NCI-H2171 (cell line): ENCODE results near the gene FAR1.

Experiments used
- DNase-seq: peaks from one replicate; lab custom pipeline; 2025; lab: John Stamatoyannopoulos, UW

Gene FAR1

DNA sequence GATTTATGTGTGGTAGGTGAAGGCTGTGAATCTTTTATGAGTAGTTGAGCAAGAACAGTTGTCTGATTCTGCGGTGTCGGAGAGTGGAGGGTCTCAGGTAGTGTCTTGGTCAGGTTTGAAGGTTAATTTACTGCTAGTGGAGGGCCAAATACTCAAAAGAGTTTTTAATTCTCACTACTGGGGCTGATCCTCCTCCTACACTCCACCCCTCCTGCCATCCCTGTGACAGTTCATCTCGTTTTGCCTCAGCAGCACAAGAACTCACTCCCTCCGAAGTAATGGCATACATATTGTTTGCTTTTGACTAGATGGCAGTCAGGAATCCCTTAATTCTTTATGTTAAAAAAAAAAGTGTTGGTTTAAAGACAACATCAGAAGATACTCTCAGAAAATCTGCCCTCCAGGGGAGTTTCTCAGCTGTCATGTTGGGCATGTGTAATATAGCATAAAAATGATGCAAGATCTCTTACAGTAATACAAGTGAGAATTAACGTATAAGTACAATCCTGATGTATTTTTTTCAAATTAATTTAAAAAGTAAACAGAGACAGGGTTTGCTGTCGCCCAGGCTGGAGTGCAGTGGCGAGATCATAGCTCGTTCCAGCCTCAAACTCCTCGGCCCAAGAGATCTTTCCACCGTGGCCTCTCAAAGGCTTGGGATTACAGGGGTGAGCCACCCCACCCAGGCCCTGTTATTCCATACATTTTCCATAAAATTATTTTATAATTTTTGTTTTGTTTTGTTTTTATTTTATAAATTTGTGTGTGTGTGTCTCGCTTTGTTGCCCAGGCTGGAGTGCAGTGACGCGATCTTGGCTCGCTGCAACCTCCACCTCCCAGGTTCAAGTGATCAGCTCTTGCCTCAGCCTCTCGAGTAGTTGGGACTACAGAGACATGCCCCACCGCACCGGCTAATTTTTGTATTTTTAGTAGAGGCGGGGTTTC is 1.3 kb downstream of the FAR1 start:
- no peak for DNase-seq

DNA sequence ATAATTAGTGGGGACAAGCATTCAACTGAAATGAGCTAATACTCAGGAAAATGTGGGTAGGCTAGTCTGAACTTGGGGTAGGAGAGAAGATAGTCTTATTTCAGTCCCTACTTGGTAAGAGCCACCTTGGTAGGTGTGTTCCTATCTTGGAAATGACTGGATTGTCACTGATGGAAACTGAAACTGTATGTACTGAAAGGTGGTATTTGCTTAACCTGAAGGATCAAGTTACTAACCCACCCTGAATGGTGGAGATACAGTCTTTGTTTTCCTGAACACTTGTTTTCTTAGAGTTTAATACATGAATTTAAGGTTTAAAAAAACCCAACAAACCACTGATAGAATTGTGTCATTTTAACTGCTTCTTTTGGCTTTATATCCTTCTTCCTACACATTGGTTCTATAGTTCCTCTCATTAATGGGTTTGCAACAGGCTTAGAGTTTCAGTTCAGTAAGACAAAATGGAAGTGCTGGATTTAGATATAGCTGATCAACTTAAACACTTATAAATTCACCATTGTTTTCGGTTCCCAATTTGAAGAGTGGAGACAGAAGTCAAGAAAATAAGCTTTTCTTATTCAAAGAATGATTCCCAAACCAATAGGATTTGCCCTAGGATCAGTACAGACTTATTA is 4.2 kb downstream of the FAR1 start:
- DNase-seq: no peak

DNA sequence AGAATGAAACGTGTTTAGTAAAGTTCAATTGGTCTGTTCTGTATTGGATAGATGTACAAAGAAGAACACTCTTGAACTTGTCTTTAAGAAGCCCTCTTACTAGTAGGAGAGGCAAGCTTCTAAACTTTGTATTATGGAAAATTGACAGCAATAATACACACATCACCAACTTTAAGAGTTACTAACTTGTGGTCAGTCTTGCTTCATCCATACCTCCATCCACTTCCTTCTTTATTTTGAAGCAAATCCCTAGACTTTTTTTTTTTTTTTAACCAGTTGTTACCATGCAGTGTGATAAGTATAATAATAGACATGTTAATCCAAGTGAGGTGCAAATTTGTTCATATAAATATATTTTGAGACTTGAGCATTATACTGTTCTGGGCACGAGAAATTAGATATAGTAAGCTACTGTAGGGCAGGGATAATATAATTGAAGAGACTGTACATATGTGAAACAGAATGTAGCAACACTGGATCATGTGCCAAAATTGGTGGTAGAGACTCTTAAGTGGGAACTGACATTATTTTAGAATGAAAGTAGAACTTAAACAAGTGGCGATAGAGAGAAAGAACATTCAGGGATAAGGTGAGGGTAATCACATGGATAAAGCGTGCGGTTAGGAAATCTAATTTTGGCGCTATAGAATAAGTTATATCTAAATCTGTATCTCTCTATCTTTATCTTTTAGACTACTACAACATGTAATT is 6.5 kb downstream of the FAR1 start:
- no peak for DNase-seq

DNA sequence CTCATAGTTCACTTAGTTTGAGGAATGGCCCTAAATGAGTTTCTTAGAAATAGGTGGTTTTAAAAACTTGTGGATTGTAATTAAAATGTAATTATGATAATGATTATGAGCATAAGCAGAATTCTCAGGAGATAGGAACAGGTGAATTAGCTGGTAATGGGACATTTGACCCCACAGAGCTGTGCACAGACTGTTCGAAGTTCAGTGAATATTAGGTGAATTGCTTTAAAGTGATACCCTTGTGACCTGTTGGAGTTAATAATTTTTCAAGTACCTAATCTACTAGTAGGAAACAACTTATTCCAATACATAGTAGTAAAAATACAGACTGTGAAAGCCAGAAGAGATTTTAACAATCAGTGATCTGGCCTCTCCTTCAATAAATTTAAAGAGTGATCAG is 8.1 kb downstream of the FAR1 start:
- no peak for DNase-seq

DNA sequence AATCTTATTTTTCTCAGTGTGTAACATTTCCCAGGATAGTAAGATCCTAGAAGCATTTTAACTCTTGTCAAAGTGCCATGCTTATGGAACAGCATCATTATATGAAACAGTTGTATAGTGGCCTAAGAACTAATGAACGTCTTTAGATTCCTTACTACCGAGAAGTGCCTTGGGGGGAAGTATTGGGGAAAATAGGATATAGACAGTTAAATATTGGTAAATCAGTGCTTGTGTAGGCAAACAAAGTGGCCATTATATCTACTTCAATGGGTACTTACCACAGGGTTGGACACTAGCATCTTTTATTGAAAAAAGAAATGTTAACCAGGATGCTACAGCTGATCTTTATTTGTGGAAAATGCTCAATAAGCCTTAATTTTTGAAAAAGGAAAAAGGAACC is 11.3 kb downstream of the FAR1 start:
- DNase-seq: no peak

DNA sequence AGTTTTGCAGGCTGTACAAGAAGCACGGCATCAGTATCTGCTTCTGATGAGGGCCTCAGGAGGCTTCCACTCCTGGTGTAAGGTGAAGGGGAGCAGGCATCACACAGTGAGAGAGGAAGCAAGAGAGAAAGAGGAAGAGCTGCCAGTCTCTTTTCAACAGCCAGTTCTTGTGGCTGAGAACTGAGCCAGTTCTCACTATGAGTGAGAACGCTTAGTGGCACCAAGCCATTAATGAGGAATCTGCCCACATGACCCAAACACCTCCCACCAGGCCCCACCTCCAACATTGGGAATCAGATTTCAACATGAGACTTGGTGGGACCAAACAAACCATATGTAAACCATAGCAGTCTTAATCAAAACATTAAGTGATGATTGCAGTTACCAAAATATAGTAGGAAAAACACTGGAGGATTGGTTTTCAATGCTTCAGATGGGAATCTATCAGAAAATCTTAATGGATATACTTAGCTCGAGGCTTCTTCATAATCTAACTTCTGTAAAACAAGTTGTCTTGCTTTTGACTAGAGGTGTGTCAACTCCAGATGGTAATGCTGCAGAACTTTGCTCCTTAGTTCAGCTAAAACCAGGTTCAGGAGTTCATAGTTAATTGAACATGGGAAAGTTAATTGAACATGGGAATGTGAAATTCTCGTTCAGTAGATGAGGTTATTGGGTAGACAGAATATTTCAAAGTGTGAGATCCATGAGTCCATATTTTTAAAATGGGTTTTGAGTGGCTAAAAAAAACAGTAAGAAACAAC is 12.2 kb downstream of the FAR1 start:
- no peak for DNase-seq

DNA sequence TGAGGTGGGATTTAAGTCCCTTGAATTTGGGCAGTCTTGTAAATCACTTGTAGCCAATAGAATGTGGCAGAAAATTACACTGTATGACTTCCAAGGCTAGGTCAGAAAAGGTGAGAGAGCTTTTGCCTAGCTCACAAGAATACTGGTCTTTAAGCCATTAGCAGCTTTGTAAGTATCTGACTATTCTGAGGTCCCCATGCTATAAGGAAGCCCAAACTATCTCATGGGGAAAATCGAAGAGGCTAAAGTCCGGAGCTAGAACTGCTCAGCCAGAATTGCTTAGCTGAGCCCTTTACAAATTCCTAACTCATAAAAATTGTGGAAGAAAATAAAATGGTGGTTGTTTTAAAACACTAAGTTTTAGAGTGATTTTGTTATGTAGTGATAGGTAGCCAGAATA is 13.0 kb downstream of the FAR1 start:
- DNase-seq: no peak

DNA sequence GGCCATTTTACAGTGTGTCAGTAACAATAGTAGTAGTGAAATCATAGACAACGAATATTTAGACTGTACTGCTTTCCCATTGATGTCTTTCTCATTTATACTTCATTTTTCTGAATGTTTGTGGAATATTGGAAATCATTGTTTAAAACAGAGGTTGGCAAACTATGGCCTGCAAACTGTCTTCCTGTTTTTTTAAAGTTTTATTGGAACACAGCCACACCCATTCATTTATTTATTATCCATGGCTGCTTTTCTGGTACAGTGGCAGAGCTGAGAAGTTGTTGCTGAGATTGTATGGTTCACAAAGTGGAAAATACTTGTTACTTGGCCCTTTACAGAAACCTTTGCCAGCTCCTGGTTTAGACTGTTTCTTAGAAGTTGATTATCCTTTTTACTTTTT is 13.7 kb downstream of the FAR1 start:
- DNase-seq: no peak

DNA sequence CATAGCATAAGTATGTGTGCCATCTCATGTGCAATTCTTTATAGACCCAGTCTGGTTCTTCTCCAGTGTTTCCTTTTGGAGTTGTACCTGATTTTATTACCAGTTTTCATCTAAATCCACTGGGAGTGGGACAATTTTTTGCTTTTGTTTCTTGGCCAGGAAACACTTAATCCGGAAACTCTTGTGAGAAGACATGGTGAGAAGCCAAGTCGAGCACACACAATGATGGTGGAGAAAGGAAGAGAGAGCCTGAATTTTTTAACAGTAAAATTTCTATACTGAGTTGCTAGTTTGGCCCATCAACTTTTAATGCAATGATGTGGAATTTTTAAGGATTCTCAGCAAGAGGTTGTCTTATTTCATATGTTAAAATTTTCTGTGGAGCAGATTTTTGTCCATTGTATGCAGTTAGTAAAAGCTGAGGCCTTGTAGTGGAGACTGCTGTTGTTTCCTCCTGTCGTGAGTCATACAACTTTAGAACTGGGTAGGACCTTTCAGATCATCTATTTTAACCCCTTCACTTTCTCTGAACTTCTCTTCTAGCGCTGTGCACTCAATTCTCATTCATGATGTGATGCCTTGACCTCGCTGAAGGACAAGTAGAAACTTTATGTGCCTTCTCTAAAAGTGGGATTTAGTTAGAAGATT is 17.1 kb downstream of the FAR1 start:
- no peak for DNase-seq

DNA sequence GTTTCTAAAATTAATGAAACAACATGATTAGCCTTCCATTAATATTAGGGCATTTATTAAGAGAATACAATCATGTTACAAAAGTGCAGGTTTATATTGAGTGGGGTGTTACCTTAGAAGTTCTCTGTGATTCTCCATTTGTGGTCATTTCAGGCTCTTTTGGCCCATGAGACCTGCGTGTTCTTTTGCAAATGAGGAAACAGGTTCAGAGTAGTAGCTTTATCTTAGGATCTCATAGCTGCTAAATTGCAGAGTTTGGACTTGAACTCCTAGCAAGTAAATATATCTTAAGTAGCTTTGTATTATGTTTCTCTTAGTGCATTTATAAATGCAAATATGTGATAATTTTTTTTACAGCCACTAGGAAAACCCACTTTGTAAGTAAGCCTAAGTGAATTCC is 18.3 kb downstream of the FAR1 start:
- DNase-seq: no peak

DNA sequence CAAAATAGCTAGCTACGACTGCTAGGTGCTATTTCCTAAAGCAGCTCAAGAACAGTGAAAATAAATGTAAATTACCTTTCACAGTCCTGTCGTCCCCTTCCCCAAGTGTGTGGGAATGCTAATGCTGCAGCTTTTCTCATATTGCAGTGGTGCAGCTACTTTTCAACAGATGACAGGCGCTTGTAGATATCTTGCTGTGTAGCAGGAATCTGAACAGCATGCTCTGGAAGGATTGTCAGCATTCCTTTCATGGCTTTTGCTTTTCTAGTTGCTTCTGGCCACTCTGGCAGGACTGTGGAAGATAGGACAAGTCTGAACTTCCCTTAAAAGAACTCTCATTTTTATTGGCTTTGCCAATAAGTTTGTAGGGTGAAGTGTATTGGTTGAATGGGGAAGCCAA is 18.8 kb downstream of the FAR1 start:
- DNase-seq: no peak

DNA sequence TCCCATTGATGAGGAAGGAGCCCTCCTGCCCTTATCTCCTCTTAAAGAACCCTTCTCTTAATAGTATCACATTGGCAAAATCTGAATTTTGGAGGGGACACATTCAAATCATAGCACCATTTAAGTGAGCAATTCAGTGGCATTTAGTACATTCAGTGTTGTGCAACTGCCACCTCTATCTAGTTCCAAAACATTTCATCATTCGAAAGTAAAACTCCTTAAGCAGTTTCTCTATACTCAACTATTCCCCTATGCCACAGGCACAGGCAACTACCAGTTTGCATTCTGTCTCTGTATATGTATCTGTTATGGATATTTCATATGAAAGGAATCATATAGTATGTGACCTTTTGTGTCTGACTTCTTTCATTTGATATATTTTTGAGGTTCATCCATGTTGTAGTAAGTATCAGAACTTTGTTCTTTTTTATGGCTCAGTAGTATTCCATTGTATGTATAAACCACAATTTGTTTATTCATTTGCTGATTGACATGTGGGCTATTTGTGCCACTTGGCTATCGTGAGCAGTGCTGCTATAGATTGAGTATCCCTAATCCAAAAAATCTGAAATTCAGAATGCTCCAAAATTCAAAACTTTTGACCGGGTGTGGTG is 22.9 kb downstream of the FAR1 start:
- no peak for DNase-seq

DNA sequence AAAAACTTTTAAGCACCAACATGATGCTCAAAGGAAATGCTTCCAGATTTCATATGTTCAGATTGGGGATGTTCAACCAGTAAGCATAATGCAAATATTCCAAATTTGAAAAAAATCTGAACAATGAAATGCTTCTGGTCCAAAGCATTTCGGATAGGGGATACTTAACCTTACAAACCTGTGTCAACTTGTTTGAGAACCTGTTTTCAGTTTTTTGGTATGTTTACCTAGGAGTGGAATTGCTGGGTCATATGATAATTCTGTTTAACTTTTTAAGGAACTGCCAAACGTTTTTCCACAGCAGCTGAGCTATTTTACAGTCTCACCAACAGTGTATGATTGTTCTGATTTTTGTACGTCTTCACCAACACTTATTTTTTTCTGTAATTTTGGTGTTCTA is 23.7 kb downstream of the FAR1 start:
- no peak for DNase-seq

DNA sequence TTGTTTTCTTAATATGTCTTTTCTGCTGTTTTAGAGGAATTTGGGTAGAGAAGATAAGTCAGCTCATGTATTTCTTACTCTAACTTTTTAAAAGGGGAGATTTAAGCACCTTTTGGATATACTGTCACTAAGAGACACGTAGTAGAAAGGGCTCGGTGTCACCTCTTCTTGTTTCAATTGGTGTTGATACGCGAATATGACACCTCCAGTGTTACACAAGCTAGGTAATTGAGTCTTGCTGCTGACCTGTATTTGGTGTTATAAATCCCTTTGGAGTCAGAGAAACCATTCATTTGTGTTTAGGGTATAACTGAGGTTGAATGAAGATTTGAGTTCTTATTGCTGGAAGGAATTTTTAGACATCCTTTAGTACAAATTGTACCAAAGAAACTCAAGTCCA is 25.6 kb downstream of the FAR1 start:
- no peak for DNase-seq

DNA sequence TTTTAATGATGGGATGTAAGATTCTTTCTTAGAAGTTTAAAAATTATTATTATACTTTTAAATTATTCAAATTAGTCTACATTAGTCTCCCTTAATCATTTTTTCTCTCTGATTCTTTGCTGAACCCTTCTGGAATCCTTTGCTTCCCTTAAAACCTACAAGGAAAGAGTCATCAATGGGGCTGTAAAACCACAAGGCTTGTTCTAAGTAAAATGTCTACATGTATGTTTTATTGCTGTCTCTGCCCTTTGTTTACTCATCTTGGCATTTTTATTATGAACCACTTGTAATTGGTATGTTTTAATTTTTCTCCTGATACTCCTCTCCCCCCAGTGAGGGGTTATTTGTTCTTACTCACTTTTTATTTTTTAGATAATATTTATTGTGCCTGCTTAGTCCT is 27.4 kb downstream of the FAR1 start:
- no peak for DNase-seq

DNA sequence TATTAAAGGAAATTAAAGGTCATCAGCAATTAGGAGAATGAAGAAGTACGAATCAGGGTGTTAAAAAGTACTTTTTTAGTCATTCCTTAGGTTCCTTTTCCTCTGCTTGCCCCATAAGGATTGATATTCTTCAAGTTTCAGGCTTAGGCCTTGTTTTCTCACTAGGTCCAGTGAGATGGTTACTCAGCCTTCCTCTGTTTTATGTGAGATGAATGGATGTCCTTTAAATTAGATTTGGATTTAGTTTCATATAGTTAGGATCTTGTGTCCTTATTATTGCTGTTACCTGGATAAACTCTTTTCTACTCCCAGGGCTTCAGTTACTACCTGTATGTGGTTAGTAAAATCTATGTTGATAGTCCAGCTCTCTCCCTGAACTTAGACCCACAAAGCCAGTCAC is 29.2 kb downstream of the FAR1 start:
- no peak for DNase-seq

DNA sequence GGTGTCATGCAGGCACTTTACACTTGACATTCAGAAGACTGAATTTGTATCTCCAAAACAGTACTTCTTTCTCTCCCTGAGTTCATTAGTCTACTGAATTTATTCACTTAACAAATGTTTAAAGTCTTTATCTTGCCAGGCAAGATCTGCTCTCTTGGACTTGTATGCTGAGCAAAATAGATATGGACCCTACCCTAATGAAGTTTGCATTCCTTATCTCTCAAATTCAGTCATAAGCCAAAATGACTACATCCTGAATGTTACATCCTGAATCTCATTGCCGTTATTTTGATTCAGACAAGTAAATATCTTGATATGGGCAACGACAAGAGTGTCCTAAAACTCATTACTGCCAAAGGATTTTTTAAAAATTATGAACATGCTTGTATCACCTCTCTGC is 29.7 kb downstream of the FAR1 start:
- no peak for DNase-seq

DNA sequence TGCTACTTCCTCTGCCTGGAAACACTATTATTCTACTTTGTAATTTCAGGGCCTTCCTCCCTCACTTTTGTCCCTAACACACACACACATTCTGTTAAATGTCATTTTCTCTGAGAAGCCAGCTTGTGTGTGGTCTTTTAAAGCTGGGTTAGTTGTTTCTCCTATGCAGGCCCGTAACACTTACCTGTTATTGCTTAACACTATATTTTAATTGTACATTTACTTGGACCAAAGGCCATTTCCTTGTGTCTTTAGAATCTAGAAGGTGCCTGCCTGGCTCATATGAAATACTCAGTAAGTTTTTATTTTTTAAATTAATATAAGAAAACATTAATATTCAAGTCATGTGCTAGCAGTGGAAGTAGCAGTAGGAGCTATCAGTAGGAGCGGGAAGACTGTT is 30.6 kb downstream of the FAR1 start:
- DNase-seq: no peak

DNA sequence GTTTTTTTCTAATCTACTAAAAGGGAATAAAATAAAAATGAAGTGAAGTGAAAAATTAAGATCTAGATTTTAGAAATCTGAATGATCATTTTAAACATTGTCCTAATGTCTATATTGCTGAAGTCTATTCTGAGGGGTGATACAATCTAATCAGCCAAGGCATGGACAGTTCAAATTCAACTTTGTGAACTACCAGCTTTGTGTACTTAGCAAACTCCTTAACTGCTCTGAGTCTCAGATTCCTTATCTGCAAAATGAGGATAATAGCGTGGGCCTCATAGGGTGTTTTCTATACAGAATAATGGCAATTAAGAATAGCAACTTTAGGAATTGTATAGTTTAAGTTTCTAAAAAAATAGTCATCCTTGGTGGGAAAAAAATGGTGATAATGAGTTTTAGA is 31.4 kb downstream of the FAR1 start:
- DNase-seq: no peak

DNA sequence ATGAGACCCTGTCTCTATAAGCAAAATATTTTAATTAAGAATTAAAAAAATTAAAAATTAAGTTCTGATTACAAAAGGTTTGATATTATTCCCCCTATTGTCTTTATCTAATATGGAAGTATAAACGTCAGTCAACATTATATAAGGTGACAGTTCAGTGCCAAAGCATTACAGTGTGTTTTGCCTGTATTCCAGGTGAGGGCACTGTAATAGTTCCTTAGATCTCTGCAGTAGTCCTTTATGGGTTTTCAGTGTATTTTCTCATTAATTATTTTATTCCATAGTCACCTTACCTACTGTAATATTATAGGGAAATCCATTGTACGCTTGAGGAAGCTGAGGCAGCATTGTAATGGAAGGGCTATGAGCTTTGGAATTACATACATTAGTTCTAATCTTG is 33.0 kb downstream of the FAR1 start:
- DNase-seq: no peak

DNA sequence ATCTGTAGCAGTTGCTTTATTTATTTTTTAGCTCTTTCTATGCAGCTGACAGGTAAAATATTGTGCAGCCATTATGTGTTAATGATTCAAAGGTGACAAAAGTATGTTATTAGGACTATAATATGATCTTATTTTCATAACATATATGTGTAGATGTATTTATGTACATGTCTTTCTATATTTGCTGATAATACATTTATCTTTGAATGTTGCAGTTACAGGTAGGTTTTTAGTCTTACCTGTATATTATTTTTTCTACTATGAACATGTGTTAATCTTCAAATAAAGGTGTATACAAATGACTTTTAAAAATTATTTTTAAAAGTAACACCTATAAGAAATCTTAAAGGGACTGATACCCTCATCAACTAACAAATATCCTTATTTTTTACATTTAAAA is 33.6 kb downstream of the FAR1 start:
- DNase-seq: no peak
